HEK293 (cell line): ENCODE measurements around the gene PITPNC1.

Experiments
- CTCF ChIA-PET: fragments of 350-600 bp; formaldehyde crosslinking; extraction: SDS; loops from one replicate; lab custom pipeline; 2021; ENCODE audit warnings: antibody characterized with exemption; lab: Yijun Ruan, JAX
- POLR2A ChIA-PET: fragments of 300-600 bp; formaldehyde crosslinking; extraction: SDS; loops from one replicate; lab custom pipeline; 2020; ENCODE audit warnings: antibody characterized with exemption, inconsistent platforms; lab: Yijun Ruan, JAX
- H3K27ac ChIP-seq: fragments of 200-500 bp; sonication (Bioruptor generic); 2 replicates; pipeline ENCODE4 v1.5.1; 2014; ENCODE audit warnings: low read depth, low read length, control low read depth, inconsistent platforms; ENCODE audit errors: extremely low read depth
- H3K36me3 ChIP-seq, 2 experiments: fragments of 200-500 bp in 1 of 2; sonication (Bioruptor generic) in 1 of 2; 1 replicate in 1 of 2; 2 replicates in 1 of 2; pipeline ENCODE4 v1.5.1; 2014 to 2017; ENCODE audit warnings: inconsistent platforms in 2 of 2, low read length in 2 of 2; ENCODE audit not compliant: control insufficient read depth in 2 of 2, insufficient read depth in 1 of 2
- H3K4me1 ChIP-seq: fragments of 200-500 bp; sonication (Bioruptor generic); 2 replicates; pipeline ENCODE4 v1.5.1; 2014; ENCODE audit warnings: mild to moderate bottlenecking, low read length, inconsistent platforms; ENCODE audit not compliant: control insufficient read depth, insufficient read depth
- H3K4me3 ChIP-seq: 2 replicates; pipeline ENCODE4 v1.5.1; 2011; ENCODE audit warnings: low read depth, mild to moderate bottlenecking, control low read depth, low read length, moderate library complexity
- H3K9me3 ChIP-seq: fragments of 200-500 bp; sonication (Bioruptor generic); 2 replicates; pipeline ENCODE4 v1.5.1; 2014; ENCODE audit warnings: low read depth, low read length, inconsistent platforms; ENCODE audit not compliant: control insufficient read depth, insufficient read depth
- BCL11A ChIP-seq: fragments of 450-650 bp; formaldehyde crosslinking; IDR thresholded peaks from 2 replicates; pipeline ENCODE4 v1.5.1; 2016; ENCODE audit warnings: low read depth, missing biosample characterization, missing genetic modification characterization
- GLIS2 ChIP-seq: fragments of 450-650 bp; formaldehyde crosslinking; IDR thresholded peaks from 2 replicates; pipeline ENCODE4 v1.5.1; 2016; ENCODE audit warnings: missing biosample characterization, missing genetic modification characterization
- IKZF3 ChIP-seq: fragments of 450-650 bp; IDR thresholded peaks from 2 replicates; pipeline ENCODE4 v1.5.0; 2018; ENCODE audit warnings: missing biosample characterization, mild to moderate bottlenecking, missing genetic modification characterization, moderate library complexity
- MZF1 ChIP-seq: fragments of 450-650 bp; formaldehyde crosslinking; IDR thresholded peaks from 2 replicates; pipeline ENCODE4 v1.5.1; 2017; ENCODE audit warnings: missing biosample characterization, missing genetic modification characterization, borderline replicate concordance
- OSR2 ChIP-seq: fragments of 450-650 bp; formaldehyde crosslinking; IDR thresholded peaks from 2 replicates; pipeline ENCODE4 v1.5.1; 2016; ENCODE audit warnings: missing biosample characterization, missing genetic modification characterization
- ZBTB20 ChIP-seq: fragments of 450-650 bp; formaldehyde crosslinking; IDR thresholded peaks from 2 replicates; pipeline ENCODE4 v1.5.1; 2016; ENCODE audit warnings: missing biosample characterization, missing genetic modification characterization
- ZBTB8A ChIP-seq: fragments of 450-650 bp; formaldehyde crosslinking; IDR thresholded peaks from 2 replicates; pipeline ENCODE4 v1.5.1; 2016; ENCODE audit warnings: missing biosample characterization, missing genetic modification characterization
- ZFP69B ChIP-seq: fragments of 450-650 bp; formaldehyde crosslinking; IDR thresholded peaks from 2 replicates; pipeline ENCODE4 v1.5.1; 2016; ENCODE audit warnings: missing biosample characterization, missing genetic modification characterization
- ZNF175 ChIP-seq: fragments of 450-650 bp; formaldehyde crosslinking; IDR thresholded peaks from 2 replicates; pipeline ENCODE4 v1.5.1; 2016; ENCODE audit warnings: missing biosample characterization, missing genetic modification characterization
- ZNF2 ChIP-seq: fragments of 450-650 bp; formaldehyde crosslinking; IDR thresholded peaks from 2 replicates; pipeline ENCODE4 v1.5.1; 2016; ENCODE audit warnings: missing biosample characterization, missing genetic modification characterization
- ZNF202 ChIP-seq: fragments of 450-650 bp; formaldehyde crosslinking; IDR thresholded peaks from 2 replicates; pipeline ENCODE4 v1.5.1; 2016; ENCODE audit warnings: missing biosample characterization, missing genetic modification characterization, borderline replicate concordance
- ZNF221 ChIP-seq: fragments of 450-650 bp; formaldehyde crosslinking; IDR thresholded peaks from 2 replicates; pipeline ENCODE4 v1.5.1; 2017; ENCODE audit warnings: missing biosample characterization, missing genetic modification characterization, borderline replicate concordance
- ZNF239 ChIP-seq: fragments of 450-650 bp; formaldehyde crosslinking; IDR thresholded peaks from 2 replicates; pipeline ENCODE4 v1.5.1; 2016; ENCODE audit warnings: missing biosample characterization, missing genetic modification characterization
- ZNF423 ChIP-seq: fragments of 450-650 bp; formaldehyde crosslinking; IDR thresholded peaks from 2 replicates; pipeline ENCODE4 v1.5.1; 2016; ENCODE audit warnings: missing biosample characterization, missing genetic modification characterization
- ZNF426 ChIP-seq: fragments of 450-650 bp; formaldehyde crosslinking; IDR thresholded peaks from 2 replicates; pipeline ENCODE4 v1.5.1; 2017; ENCODE audit warnings: missing biosample characterization, missing genetic modification characterization, mild to moderate bottlenecking, inconsistent platforms, moderate library complexity
- ZNF660 ChIP-seq: fragments of 450-650 bp; IDR thresholded peaks from 2 replicates; pipeline ENCODE4 v1.5.1; 2018; ENCODE audit warnings: missing biosample characterization, mild to moderate bottlenecking, missing genetic modification characterization
- ZSCAN30 ChIP-seq: fragments of 450-650 bp; IDR thresholded peaks from 2 replicates; pipeline ENCODE4 v1.5.1; 2018; ENCODE audit warnings: missing biosample characterization, mild to moderate bottlenecking, missing genetic modification characterization, moderate library complexity
- TF ChIP-seq, protein P1 (sequence below): fragments of 450-650 bp; formaldehyde crosslinking; IDR thresholded peaks from 2 replicates; pipeline ENCODE4 v1.5.1; 2016; ENCODE audit warnings: missing biosample characterization, missing genetic modification characterization
- TF ChIP-seq, protein P2 (sequence below): fragments of 450-650 bp; formaldehyde crosslinking; IDR thresholded peaks from 2 replicates; pipeline ENCODE4 v1.5.1; 2016; ENCODE audit warnings: missing biosample characterization, missing genetic modification characterization
- TF ChIP-seq, protein P3 (sequence below): fragments of 450-650 bp; formaldehyde crosslinking; IDR thresholded peaks from 2 replicates; pipeline ENCODE4 v1.5.1; 2016; ENCODE audit warnings: missing biosample characterization, missing genetic modification characterization

Gene PITPNC1

DNA sequence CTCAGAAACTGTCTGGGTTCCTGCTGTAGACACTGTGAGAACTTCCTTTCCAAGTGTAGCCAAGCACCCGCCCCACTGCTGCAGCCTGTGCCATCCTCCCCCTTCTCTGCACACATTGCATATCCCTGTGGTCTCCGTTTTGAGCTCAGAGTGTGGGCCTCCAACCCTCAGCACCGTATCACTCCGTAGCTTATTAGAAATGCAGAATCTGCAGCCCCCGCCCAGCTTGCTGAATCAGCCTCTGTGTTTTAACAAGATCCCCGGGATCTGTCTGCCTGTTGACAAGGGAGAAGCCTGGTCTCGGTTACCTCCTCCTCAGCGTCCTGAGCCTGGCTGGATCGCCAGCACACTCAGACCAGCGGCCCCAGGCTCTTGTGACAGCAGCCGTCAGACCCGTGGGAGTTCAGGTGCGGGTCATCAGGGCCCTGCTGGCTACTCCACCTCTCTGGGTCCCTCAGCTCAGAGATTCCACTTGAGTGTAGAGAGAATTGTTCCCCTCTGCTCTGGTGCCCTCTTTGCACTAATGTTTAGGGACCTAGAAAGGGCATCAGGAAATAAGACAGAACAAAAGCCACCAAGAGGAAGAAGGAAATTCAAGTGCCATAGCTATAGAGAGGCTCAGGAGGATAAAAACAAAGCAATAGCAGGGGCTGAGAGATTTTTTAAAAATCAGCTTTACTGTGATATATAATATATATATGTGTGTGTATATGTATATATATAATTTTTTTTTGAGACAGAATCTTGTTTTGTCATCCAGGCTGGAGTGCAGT lies 92.3 kb downstream of the PITPNC1 start:
- Histone ChIP-seq H3K4me1 (peaks cover 5% of the 10 kb centered on the region; the same call in 1 of the 2 replicates), H3K9me3 (no peaks in the 10 kb centered on the region), H3K27ac (no peak overlapping the region), H3K4me3 (no peak overlapping the region), H3K36me3 (no peaks in the 10 kb centered on the region)
- CTCF ChIA-PET = interaction anchor here (0.6 to 1.8 kb wide), 3 partner anchors 82 to 91 kb away, joined by 3 to 4 read pairs (median 4); no protein-coding TSS in a partner anchor
- POLR2A ChIA-PET = no interaction called here
- no peak for TF ChIP-seq BCL11A

DNA sequence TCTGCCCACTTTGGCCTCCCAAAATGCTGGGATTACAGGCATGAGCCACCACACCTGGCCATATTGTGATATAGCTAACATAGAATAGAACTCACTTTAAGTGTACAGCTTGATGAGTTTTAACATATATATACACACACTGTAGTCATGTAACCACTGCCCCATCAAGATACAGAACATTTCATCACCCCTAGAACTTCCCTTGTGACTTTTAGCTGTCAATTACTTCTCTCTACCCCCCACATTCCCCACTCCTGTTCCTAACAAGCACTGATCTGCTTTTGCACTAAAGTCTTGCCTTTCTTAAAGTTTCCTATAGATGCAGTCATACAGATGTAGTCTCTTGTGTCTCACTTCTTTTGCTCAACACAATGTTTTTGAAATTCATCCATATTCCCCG lies 93.1 kb downstream of the PITPNC1 start:
- no peak for TF ChIP-seq ZNF423 (tag by site-specific recombination)
- TF ChIP-seq, protein P1, sequence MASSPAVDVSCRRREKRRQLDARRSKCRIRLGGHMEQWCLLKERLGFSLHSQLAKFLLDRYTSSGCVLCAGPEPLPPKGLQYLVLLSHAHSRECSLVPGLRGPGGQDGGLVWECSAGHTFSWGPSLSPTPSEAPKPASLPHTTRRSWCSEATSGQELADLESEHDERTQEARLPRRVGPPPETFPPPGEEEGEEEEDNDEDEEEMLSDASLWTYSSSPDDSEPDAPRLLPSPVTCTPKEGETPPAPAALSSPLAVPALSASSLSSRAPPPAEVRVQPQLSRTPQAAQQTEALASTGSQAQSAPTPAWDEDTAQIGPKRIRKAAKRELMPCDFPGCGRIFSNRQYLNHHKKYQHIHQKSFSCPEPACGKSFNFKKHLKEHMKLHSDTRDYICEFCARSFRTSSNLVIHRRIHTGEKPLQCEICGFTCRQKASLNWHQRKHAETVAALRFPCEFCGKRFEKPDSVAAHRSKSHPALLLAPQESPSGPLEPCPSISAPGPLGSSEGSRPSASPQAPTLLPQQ = no peak
- TF ChIP-seq ZNF426 (tag by site-specific recombination) = no peak
- no peak for TF ChIP-seq IKZF3 (tag by site-specific recombination)
- TF ChIP-seq OSR2 (tag by site-specific recombination) = no peak
- TF ChIP-seq, protein P2, sequence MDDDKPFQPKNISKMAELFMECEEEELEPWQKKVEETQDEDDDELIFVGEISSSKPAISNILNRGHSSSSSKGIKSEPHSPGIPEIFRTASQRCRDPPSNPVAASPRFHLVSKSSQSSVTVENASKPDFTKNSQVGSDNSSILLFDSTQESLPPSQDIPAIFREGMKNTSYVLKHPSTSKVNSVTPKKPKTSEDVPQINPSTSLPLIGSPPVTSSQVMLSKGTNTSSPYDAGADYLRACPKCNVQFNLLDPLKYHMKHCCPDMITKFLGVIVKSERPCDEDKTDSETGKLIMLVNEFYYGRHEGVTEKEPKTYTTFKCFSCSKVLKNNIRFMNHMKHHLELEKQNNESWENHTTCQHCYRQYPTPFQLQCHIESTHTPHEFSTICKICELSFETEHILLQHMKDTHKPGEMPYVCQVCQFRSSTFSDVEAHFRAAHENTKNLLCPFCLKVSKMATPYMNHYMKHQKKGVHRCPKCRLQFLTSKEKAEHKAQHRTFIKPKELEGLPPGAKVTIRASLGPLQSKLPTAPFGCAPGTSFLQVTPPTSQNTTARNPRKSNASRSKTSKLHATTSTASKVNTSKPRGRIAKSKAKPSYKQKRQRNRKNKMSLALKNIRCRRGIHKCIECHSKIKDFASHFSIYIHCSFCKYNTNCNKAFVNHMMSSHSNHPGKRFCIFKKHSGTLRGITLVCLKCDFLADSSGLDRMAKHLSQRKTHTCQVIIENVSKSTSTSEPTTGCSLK = no peak
- TF ChIP-seq ZSCAN30 (tag by site-specific recombination) = no peak
- TF ChIP-seq ZNF2 = no peak
- TF ChIP-seq GLIS2 (tag by site-specific recombination) = no peak
- no peak for TF ChIP-seq ZNF660 (tag by site-specific recombination)
- no peak for TF ChIP-seq ZNF239
- TF ChIP-seq ZFP69B (tag by site-specific recombination) = no peak
- no peak for TF ChIP-seq MZF1 (tag by site-specific recombination)
- TF ChIP-seq, protein P3, sequence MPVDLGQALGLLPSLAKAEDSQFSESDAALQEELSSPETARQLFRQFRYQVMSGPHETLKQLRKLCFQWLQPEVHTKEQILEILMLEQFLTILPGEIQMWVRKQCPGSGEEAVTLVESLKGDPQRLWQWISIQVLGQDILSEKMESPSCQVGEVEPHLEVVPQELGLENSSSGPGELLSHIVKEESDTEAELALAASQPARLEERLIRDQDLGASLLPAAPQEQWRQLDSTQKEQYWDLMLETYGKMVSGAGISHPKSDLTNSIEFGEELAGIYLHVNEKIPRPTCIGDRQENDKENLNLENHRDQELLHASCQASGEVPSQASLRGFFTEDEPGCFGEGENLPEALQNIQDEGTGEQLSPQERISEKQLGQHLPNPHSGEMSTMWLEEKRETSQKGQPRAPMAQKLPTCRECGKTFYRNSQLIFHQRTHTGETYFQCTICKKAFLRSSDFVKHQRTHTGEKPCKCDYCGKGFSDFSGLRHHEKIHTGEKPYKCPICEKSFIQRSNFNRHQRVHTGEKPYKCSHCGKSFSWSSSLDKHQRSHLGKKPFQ = no peak
- no peak for TF ChIP-seq ZNF202
- TF ChIP-seq ZNF221 (tag by site-specific recombination) = no peak
- TF ChIP-seq ZBTB8A = no peak
- TF ChIP-seq ZNF175 (tag by site-specific recombination) = no peak
- no peak for TF ChIP-seq ZBTB20
- H3K27ac ChIP-seq = no peak overlapping the region
- H3K4me1 ChIP-seq = peaks cover 5% of the 10 kb centered on the region; the same call in 1 of the 2 replicates
- ChIA-PET CTCF (interaction anchor here (0.9 to 1.8 kb wide), 2 partner anchors 83 to 91 kb away, joined by 4 read pairs; no protein-coding TSS in a partner anchor), POLR2A (no interaction called here)
- no peaks in the 10 kb centered on the region for H3K36me3 ChIP-seq
- H3K4me3 ChIP-seq = no peak overlapping the region
- H3K9me3 ChIP-seq = no peaks in the 10 kb centered on the region
